Activated T-cell treated with anti-CD3 and anti-CD28 coated beads, Interleukin-2, amount 50 U/mL, for 48 hours (primary cell): ENCODE results near the gene MYO18B.
A peak's percentile ranks its signal among the peaks of the same experiment; 100 is the strongest.

Source experiments
- DNase-seq, 2 experiments: peaks; one replicate each; pipeline ENCODE4 v3.0.0-alpha.2; 2020

Gene MYO18B

GRCh38 chr22:25829808-25830777 is 88.1 kb downstream of the MYO18B start:
- DNase-seq: no peak

GRCh38 chr22:25833091-25833490 is 91.1 kb downstream of the MYO18B start:
- DNase-seq: no peak

GRCh38 chr22:25833676-25834075 is 91.7 kb downstream of the MYO18B start:
- DNase-seq: no peak

GRCh38 chr22:25834490-25834889 is 92.5 kb downstream of the MYO18B start:
- no peak for DNase-seq

GRCh38 chr22:25835348-25835747 is 93.4 kb downstream of the MYO18B start:
- DNase-seq: no peak

- DNase-seq: no peak
Measured at GRCh38 chr22:25837288-25837900, 95.4 kb downstream of the MYO18B start.

- no peak for DNase-seq
Measured at GRCh38 chr22:25838960-25839741, 97.2 kb downstream of the MYO18B start.

- DNase-seq: no peak
Measured at GRCh38 chr22:25839755-25840154, 97.8 kb downstream of the MYO18B start.

GRCh38 chr22:25840167-25840566 is 98.2 kb downstream of the MYO18B start:
- DNase-seq: no peak

GRCh38 chr22:25840891-25841290 is 98.9 kb downstream of the MYO18B start:
- DNase-seq: no peak

- no peak for DNase-seq
Measured at GRCh38 chr22:25841775-25842174, 99.8 kb downstream of the MYO18B start.

- DNase-seq: no peak
Measured at GRCh38 chr22:25843660-25844405, 101.8 kb downstream of the MYO18B start.

- no peak for DNase-seq
Measured at GRCh38 chr22:25844601-25845000, 102.6 kb downstream of the MYO18B start.

GRCh38 chr22:25845985-25846745 is 104.2 kb downstream of the MYO18B start:
- DNase-seq: peak in 1 of 2 experiments; percentile 25

- no peak for DNase-seq
Measured at GRCh38 chr22:25847451-25847850, 105.5 kb downstream of the MYO18B start.

- DNase-seq: no peak
Measured at GRCh38 chr22:25848954-25849353, 107.0 kb downstream of the MYO18B start.

GRCh38 chr22:25849522-25849921 is 107.5 kb downstream of the MYO18B start:
- no peak for DNase-seq

- DNase-seq: no peak
Measured at GRCh38 chr22:25852223-25852622, 110.2 kb downstream of the MYO18B start.

GRCh38 chr22:25853078-25853477 is 111.1 kb downstream of the MYO18B start:
- no peak for DNase-seq

- DNase-seq: no peak
Measured at GRCh38 chr22:25853501-25854284, 111.7 kb downstream of the MYO18B start.

- DNase-seq: no peak
Measured at GRCh38 chr22:25869771-25870170, 127.8 kb downstream of the MYO18B start.
